K562 (cell line): Measurements from ENCODE around the gene SP2. TPM values are rescaled to one million over a fixed set of nuclear protein-coding genes. Genes with fewer than 3 reads are reported as not detected.

Source experiments
- GABPB2 ChIP-seq: fragments of 250-450 bp; sonication (Bioruptor Pico); conservative IDR thresholded peaks from 2 replicates; pipeline ENCODE4 v1.5.1; 2021; ENCODE audit warnings: mild to moderate bottlenecking
- HDAC1 ChIP-seq, 2 experiments: fragments of 450-650 bp; IDR thresholded peaks; 2 replicates each; pipeline ENCODE4 v1.6.1; 2016 to 2017; ENCODE audit warnings: inconsistent platforms in 1 of 2, mild to moderate bottlenecking in 1 of 2, moderate library complexity in 1 of 2
- KDM1A ChIP-seq, 2 experiments: fragments of 450-650 bp; IDR thresholded peaks; 2 replicates each; pipeline ENCODE4 v1.6.1; 2016; ENCODE audit warnings: mild to moderate bottlenecking in 2 of 2
- NR2C2 ChIP-seq, 2 experiments: fragments of 200-800 bp in 1 of 2; sonication (Bioruptor generic) in 1 of 2; sonication (generic) in 1 of 2; formaldehyde crosslinking in 1 of 2; IDR thresholded peaks; 2 replicates each; pipeline versions ENCODE4 v1.6.1 to v1.8.0; 2016 to 2022; ENCODE audit warnings: mild to moderate bottlenecking in 1 of 2, missing compliant biosample characterization in 1 of 2, missing genetic modification characterization in 1 of 2, missing genetic modification reagents in 1 of 2
- SMARCB1 ChIP-seq: IDR thresholded peaks from 2 replicates; pipeline ENCODE4 v1.6.1; 2011; ENCODE audit warnings: improper control_type of control experiment, low read depth; ENCODE audit not compliant: insufficient read length
- ZNF175 ChIP-seq: fragments of 200-800 bp; sonication (Bioruptor generic); IDR thresholded peaks from 2 replicates; pipeline ENCODE4 v1.6.1; 2016; ENCODE audit warnings: low read depth, mild to moderate bottlenecking, missing genetic modification characterization, missing compliant biosample characterization
- polyA plus RNA-seq, 8 experiments: library from polyadenylated mRNA; depleted of rRNA in 4 of 8; stranded (reverse) in 5 of 8; unstranded in 3 of 8; fragments of >200 nt; fragmentation: Nextera tagmentation in 2 of 8; fragmentation: Illumina TruSeq in 1 of 8; extraction: Ambion mirVana in 2 of 8; extraction: Trizol in 1 of 8; gene quantifications; 2 replicates each; pipeline versions ENCODE4 v1.2.1 to v1.2.3, GENCODE V29; 2011 to 2014; ENCODE audit warnings: inconsistent platforms in 1 of 8, missing spikeins in 1 of 8
- total RNA-seq, 7 experiments: library from RNA; depleted of rRNA in 6 of 7; stranded (reverse); fragments of >200 nt in 6 of 7; fragmentation: Illumina TruSeq in 2 of 7; extraction: Trizol in 2 of 7; gene quantifications; 2 replicates each; pipeline versions ENCODE4 v1.2.1 to v1.2.3, GENCODE V29; 2011 to 2021; ENCODE audit warnings: low replicate concordance in 1 of 7
- TF ChIP-seq, protein P1 (sequence below): fragments of 200-600 bp; sonication (generic); IDR thresholded peaks from one replicate; pipeline ENCODE4 v1.6.1; 2012; ENCODE audit warnings: mild to moderate bottlenecking, low read depth, low read length, inconsistent platforms
- TF ChIP-seq, protein P2 (sequence below), 2 experiments: fragments of 450-650 bp in 1 of 2; sonication (generic) in 1 of 2; formaldehyde crosslinking; conservative IDR thresholded peaks; 2 replicates each; pipeline versions ENCODE4 v1.4.0 to v1.8.1; 2020 to 2022; ENCODE audit warnings: mild to moderate bottlenecking in 1 of 2, missing genetic modification reagents in 1 of 2
- TF ChIP-seq, protein P3 (sequence below): fragments of 450-650 bp; IDR thresholded peaks from 2 replicates; pipeline ENCODE4 v1.6.1; 2017; ENCODE audit warnings: antibody characterized with exemption, mild to moderate bottlenecking

The SP2 gene
- total and polyA plus RNA-seq, 9 of the 15 experiments (the other 6 are each of a cell fraction or from before 2014, with no cell fraction given), result 0.77 to 22.3 (median 2.3) TPM

DNA sequence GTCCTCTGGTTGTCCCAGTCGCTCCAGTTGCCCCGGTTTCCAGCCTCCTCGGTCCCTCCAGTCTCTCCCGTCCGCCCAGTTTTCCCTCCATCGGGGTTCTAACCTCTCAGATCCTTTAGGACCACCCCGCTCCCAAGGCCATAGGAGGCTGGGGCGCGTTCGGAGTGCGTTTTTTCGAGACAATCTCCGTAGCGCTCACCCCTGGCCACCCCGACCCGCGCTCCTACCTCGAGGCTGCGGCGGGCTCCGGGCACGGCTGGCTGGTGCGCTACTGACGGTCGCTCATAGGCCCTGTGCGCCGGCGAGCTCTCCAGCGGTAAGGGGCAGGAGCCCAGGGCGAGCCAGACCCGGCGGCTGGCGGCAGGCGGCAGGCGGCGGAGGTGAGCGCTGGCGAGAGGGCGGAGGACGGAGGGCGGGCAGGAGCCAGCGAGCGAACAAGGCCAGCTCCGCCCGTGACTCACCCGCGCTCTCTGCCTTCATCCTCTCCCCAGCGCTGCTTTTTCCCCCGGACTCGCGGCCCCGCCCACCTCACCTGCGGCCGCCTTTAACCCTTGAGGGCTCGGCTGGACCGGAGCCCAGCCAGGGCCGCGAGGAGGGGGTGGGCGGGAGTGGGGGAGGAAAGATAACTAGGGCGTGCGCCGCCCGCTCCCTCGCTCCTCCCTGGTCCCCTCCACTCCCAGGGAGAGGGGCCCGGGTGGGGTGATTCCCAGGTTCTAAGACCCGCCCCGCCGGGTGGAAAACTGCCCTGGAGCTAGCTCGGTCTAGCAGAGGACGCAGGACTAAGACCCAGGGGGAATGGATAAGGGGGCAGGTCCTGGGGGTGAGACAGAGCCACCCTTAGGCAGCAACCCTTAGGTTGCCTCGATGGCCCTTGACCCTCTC, 45.1 kb upstream of the SP2 start, which contains the start of gene SP6 (continued):
- TF ChIP-seq, protein P1, sequence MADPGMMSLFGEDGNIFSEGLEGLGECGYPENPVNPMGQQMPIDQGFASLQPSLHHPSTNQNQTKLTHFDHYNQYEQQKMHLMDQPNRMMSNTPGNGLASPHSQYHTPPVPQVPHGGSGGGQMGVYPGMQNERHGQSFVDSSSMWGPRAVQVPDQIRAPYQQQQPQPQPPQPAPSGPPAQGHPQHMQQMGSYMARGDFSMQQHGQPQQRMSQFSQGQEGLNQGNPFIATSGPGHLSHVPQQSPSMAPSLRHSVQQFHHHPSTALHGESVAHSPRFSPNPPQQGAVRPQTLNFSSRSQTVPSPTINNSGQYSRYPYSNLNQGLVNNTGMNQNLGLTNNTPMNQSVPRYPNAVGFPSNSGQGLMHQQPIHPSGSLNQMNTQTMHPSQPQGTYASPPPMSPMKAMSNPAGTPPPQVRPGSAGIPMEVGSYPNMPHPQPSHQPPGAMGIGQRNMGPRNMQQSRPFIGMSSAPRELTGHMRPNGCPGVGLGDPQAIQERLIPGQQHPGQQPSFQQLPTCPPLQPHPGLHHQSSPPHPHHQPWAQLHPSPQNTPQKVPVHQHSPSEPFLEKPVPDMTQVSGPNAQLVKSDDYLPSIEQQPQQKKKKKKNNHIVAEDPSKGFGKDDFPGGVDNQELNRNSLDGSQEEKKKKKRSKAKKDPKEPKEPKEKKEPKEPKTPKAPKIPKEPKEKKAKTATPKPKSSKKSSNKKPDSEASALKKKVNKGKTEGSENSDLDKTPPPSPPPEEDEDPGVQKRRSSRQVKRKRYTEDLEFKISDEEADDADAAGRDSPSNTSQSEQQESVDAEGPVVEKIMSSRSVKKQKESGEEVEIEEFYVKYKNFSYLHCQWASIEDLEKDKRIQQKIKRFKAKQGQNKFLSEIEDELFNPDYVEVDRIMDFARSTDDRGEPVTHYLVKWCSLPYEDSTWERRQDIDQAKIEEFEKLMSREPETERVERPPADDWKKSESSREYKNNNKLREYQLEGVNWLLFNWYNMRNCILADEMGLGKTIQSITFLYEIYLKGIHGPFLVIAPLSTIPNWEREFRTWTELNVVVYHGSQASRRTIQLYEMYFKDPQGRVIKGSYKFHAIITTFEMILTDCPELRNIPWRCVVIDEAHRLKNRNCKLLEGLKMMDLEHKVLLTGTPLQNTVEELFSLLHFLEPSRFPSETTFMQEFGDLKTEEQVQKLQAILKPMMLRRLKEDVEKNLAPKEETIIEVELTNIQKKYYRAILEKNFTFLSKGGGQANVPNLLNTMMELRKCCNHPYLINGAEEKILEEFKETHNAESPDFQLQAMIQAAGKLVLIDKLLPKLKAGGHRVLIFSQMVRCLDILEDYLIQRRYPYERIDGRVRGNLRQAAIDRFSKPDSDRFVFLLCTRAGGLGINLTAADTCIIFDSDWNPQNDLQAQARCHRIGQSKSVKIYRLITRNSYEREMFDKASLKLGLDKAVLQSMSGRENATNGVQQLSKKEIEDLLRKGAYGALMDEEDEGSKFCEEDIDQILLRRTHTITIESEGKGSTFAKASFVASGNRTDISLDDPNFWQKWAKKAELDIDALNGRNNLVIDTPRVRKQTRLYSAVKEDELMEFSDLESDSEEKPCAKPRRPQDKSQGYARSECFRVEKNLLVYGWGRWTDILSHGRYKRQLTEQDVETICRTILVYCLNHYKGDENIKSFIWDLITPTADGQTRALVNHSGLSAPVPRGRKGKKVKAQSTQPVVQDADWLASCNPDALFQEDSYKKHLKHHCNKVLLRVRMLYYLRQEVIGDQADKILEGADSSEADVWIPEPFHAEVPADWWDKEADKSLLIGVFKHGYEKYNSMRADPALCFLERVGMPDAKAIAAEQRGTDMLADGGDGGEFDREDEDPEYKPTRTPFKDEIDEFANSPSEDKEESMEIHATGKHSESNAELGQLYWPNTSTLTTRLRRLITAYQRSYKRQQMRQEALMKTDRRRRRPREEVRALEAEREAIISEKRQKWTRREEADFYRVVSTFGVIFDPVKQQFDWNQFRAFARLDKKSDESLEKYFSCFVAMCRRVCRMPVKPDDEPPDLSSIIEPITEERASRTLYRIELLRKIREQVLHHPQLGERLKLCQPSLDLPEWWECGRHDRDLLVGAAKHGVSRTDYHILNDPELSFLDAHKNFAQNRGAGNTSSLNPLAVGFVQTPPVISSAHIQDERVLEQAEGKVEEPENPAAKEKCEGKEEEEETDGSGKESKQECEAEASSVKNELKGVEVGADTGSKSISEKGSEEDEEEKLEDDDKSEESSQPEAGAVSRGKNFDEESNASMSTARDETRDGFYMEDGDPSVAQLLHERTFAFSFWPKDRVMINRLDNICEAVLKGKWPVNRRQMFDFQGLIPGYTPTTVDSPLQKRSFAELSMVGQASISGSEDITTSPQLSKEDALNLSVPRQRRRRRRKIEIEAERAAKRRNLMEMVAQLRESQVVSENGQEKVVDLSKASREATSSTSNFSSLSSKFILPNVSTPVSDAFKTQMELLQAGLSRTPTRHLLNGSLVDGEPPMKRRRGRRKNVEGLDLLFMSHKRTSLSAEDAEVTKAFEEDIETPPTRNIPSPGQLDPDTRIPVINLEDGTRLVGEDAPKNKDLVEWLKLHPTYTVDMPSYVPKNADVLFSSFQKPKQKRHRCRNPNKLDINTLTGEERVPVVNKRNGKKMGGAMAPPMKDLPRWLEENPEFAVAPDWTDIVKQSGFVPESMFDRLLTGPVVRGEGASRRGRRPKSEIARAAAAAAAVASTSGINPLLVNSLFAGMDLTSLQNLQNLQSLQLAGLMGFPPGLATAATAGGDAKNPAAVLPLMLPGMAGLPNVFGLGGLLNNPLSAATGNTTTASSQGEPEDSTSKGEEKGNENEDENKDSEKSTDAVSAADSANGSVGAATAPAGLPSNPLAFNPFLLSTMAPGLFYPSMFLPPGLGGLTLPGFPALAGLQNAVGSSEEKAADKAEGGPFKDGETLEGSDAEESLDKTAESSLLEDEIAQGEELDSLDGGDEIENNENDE, result no peak
- TF ChIP-seq NR2C2 (CRISPR knock-in tag; IDR thresholded peaks at IDR 0.05) (no peak), NR2C2 (tag; IDR thresholded peaks at IDR 0.05) (peak; percentile 66), HDAC1 (IDR thresholded peaks at IDR 0.05) (no peak; a peak in 1 of 4 replicates), GABPB2 (CRISPR knock-in tag) (no peak), ZNF175 (CRISPR knock-in tag) (0 out of 2 replicates have a peak, but pooled peaks have one; percentile 21), KDM1A (IDR thresholded peaks at IDR 0.05) (0 out of 4 replicates have a peak, but pooled peaks of 1 of the 2 experiments have one; percentile 18), SMARCB1 (no peak)
- TF ChIP-seq, protein P2, sequence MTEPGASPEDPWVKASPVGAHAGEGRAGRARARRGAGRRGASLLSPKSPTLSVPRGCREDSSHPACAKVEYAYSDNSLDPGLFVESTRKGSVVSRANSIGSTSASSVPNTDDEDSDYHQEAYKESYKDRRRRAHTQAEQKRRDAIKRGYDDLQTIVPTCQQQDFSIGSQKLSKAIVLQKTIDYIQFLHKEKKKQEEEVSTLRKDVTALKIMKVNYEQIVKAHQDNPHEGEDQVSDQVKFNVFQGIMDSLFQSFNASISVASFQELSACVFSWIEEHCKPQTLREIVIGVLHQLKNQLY (CRISPR knock-in tag; conservative IDR thresholded peaks at IDR 0.05), result no peak
- TF ChIP-seq, protein P3, sequence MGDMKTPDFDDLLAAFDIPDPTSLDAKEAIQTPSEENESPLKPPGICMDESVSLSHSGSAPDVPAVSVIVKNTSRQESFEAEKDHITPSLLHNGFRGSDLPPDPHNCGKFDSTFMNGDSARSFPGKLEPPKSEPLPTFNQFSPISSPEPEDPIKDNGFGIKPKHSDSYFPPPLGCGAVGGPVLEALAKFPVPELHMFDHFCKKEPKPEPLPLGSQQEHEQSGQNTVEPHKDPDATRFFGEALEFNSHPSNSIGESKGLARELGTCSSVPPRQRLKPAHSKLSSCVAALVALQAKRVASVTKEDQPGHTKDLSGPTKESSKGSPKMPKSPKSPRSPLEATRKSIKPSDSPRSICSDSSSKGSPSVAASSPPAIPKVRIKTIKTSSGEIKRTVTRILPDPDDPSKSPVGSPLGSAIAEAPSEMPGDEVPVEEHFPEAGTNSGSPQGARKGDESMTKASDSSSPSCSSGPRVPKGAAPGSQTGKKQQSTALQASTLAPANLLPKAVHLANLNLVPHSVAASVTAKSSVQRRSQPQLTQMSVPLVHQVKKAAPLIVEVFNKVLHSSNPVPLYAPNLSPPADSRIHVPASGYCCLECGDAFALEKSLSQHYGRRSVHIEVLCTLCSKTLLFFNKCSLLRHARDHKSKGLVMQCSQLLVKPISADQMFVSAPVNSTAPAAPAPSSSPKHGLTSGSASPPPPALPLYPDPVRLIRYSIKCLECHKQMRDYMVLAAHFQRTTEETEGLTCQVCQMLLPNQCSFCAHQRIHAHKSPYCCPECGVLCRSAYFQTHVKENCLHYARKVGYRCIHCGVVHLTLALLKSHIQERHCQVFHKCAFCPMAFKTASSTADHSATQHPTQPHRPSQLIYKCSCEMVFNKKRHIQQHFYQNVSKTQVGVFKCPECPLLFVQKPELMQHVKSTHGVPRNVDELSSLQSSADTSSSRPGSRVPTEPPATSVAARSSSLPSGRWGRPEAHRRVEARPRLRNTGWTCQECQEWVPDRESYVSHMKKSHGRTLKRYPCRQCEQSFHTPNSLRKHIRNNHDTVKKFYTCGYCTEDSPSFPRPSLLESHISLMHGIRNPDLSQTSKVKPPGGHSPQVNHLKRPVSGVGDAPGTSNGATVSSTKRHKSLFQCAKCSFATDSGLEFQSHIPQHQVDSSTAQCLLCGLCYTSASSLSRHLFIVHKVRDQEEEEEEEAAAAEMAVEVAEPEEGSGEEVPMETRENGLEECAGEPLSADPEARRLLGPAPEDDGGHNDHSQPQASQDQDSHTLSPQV, result 0 out of 2 replicates have a peak, but pooled peaks have one; percentile 60
